GM12801 (cell line): ENCODE data around the gene DNAJC18.

Experiments
- CTCF ChIP-seq: IDR thresholded peaks from one replicate; pipeline ENCODE4 v1.5.1; 2011; ENCODE audit warnings: control low read depth; ENCODE audit not compliant: insufficient read length; ENCODE audit errors: extremely low read depth

DNAJC18 gene

GRCh38 chr5:139399501-139400121 lies 39.7 kb downstream of the DNAJC18 start:
- no peak for TF ChIP-seq CTCF

GRCh38 chr5:139397921-139398320 lies 41.4 kb downstream of the DNAJC18 start:
- no peak for TF ChIP-seq CTCF

- no peak for TF ChIP-seq CTCF
These were observed 42.6 kb downstream of the DNAJC18 start for GRCh38 chr5:139396691-139397090.

- TF ChIP-seq CTCF = no peak
These were observed 43.3 kb downstream of the DNAJC18 start for GRCh38 chr5:139395844-139396640.

- no peak for TF ChIP-seq CTCF
These were observed 44.4 kb downstream of the DNAJC18 start, which contains the start of gene PROB1 for GRCh38 chr5:139394654-139395566. PROB1 (minus strand) TSS chr5:139395104; CDS start chr5:139395081, 23 bp downstream.

GRCh38 chr5:139394123-139394653 lies 45.1 kb downstream of the DNAJC18 start:
- TF ChIP-seq CTCF = no peak
